GM19043 (cell line): ENCODE results near the gene MRI1.
"Not testable (repeated sequence)": the region's sequence is repeated elsewhere in the genome, so short reads cannot be mapped to it uniquely, and the experiment has no call there.

Experiments used
- ATAC-seq: cut with Tn5 transposase; IDR thresholded peaks from one replicate; pipeline ENCODE4 v1.9.1; 2021; ENCODE audit warnings: low read depth; ENCODE audit not compliant: unreplicated experiment

Gene MRI1

GRCh38 chr19:13757805-13758772 is 6.2 kb upstream of the MRI1 start:
- no peak for ATAC-seq

GRCh38 chr19:13758795-13759194 is 5.5 kb upstream of the MRI1 start:
- no peak for ATAC-seq

- no peak for ATAC-seq
Observed at GRCh38 chr19:13761423-13761822, 2.9 kb upstream of the MRI1 start.

GRCh38 chr19:13762635-13763235 is 1.6 kb upstream of the MRI1 start:
- no peak for ATAC-seq

- ATAC-seq: no peak
Observed at GRCh38 chr19:13763265-13763664, 1.1 kb upstream of the MRI1 start.

- no peak for ATAC-seq
Observed at GRCh38 chr19:13764821-13765394, 586 bp downstream of the MRI1 start.

GRCh38 chr19:13765395-13766094 is 1.2 kb downstream of the MRI1 start:
- no peak for ATAC-seq

- no peak for ATAC-seq
Observed at GRCh38 chr19:13766095-13766481, 1.8 kb downstream of the MRI1 start.

- no peak for ATAC-seq
Observed at GRCh38 chr19:13768510-13768909, 4.2 kb downstream of the MRI1 start.

- no peak for ATAC-seq
Observed at GRCh38 chr19:13770013-13770635, 5.8 kb downstream of the MRI1 start.

- ATAC-seq: peak; percentile 86
Observed at GRCh38 chr19:13774217-13775191, 10.2 kb downstream of the MRI1 start, which contains the start of gene C19orf53. Gene C19orf53, plus strand, starts transcription at chr19:13774456. Its CDS starts 22 bp downstream, at chr19:13774478.

GRCh38 chr19:13778398-13778797 is 14.1 kb downstream of the MRI1 start:
- ATAC-seq: no peak

GRCh38 chr19:13778847-13779246 is 14.5 kb downstream of the MRI1 start:
- no peak for ATAC-seq

- ATAC-seq: not testable (repeated sequence)
Observed at GRCh38 chr19:13779794-13780193, 15.5 kb downstream of the MRI1 start.

- no peak for ATAC-seq
Observed at GRCh38 chr19:13781547-13781946, 17.2 kb downstream of the MRI1 start.

- no peak for ATAC-seq
Observed at GRCh38 chr19:13782537-13782936, 18.2 kb downstream of the MRI1 start.

GRCh38 chr19:13783565-13784500 is 19.5 kb downstream of the MRI1 start:
- ATAC-seq: no peak
